NCI-H2196 treated with DMSO at 0.1 percent for 48 hours (cell line): Measurements from ENCODE around the gene C10orf53.

Source experiments
- DNase-seq: peaks from one replicate; lab custom pipeline; 2025; ENCODE audit not compliant: unreplicated experiment; lab: John Stamatoyannopoulos, UW

Gene C10orf53, protein sequence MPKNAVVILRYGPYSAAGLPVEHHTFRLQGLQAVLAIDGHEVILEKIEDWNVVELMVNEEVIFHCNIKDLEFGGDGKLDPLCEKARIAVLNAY

DNA sequence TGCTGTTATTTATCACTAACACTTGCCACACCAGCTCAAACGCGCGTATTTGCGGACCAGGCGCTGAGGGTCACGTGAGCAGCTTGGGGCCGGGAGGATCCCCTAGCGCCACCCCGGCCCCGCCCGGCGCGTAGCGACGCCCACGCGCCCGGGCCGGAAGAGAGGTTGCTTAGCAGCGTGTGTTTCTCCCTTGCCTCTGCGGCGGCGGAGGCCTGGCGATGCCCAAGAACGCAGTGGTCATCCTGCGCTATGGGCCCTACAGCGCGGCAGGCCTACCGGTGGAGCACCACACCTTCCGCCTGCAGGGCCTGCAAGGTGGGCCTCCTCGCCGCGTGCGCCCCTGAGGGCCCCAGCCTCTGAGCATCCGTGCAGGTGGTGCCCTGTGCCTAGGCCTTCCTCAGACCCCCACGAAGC lies at the start of gene C10orf53:
Gene C10orf53 (plus strand): TSS at position 172 of the 414 bp plus-strand sequence. CDS start 47 bp downstream, at position 219.
- DNase-seq, result no peak

- no peak for DNase-seq
Observed at GRCh38 chr10:49631975-49632374, 47.5 kb upstream of the C10orf53 start.

GRCh38 chr10:49632406-49633317 lies 46.8 kb upstream of the C10orf53 start:
- DNase-seq, result no peak

- no peak for DNase-seq
Observed at GRCh38 chr10:49633327-49634068, 46.0 kb upstream of the C10orf53 start.

GRCh38 chr10:49634069-49634660 lies 45.3 kb upstream of the C10orf53 start:
- DNase-seq, result no peak

- no peak for DNase-seq
Observed at GRCh38 chr10:49642311-49642710, 37.1 kb upstream of the C10orf53 start.

DNA sequence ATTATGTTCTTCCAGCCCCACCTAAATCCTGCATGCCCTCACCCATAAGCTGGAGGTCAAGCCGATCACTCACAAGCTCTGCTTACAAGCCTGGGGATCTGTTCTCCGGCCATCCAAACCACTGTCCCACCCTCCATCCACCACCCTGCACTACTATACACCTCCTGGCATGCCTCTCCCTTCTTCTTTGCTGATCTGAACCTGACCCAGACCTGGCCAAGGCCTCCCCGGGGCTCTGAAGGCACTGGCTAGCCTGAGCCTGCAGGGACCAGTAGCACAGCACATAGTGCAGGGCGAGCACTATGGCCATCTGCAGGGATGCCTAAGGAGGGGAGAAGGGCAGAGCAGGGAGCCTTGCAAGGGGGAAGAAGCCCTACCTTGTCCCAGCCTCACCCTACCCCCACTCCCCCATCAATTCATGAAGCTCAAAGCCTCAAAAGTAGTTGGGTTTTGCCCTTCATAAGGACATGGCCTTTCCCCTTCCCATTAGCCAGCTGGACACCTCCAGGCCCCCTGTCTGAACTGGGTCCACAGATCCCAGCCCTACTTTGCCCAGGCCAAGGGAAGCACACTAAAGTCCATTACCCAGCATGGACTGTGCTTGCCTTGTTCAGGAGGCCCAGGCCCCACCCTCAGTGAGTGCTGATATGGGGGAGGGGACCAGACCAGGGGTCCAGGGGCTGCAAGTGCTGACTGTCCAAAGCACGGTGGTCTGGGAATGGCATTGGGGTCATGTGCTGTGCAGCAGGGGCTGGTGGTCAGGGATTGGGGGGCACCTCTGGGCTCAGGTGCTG lies 36.0 kb upstream of the C10orf53 start:
- no peak for DNase-seq

DNA sequence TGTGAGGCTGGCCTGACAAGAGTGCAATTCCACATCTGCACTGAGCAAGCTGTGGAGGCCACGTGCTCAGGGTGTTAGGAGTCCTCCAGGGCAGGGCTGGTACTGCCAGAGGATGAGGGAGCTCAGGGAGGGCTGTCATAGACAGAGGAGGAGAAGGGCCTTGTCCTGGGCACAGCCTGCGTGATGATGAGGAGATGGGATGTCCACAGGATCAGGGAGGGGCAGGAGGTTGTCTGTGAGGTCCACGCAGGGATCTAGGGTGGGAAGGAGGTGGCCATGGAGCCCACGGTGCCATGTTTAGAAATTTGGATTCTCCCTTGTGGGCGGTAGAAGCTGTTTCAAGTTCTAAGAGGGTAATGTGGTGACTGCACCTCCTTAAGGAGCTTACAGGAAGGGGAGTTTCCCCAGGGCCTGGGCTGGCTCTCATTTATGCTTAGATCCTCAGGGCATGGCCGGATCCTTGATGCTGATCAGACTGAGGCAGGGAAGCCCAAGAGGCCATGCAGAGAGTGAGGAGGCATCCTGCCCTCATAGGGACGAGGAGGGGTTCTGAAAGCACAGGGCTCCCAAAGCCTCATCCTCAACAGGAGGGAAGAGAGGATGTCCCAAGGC lies 35.3 kb upstream of the C10orf53 start:
- no peak for DNase-seq

- DNase-seq, result no peak
Observed at GRCh38 chr10:49645417-49645816, 34.0 kb upstream of the C10orf53 start.

GRCh38 chr10:49645871-49646870 lies 33.3 kb upstream of the C10orf53 start:
- DNase-seq, result no peak

- DNase-seq, result no peak
Observed at GRCh38 chr10:49647554-49647953, 31.9 kb upstream of the C10orf53 start.

DNA sequence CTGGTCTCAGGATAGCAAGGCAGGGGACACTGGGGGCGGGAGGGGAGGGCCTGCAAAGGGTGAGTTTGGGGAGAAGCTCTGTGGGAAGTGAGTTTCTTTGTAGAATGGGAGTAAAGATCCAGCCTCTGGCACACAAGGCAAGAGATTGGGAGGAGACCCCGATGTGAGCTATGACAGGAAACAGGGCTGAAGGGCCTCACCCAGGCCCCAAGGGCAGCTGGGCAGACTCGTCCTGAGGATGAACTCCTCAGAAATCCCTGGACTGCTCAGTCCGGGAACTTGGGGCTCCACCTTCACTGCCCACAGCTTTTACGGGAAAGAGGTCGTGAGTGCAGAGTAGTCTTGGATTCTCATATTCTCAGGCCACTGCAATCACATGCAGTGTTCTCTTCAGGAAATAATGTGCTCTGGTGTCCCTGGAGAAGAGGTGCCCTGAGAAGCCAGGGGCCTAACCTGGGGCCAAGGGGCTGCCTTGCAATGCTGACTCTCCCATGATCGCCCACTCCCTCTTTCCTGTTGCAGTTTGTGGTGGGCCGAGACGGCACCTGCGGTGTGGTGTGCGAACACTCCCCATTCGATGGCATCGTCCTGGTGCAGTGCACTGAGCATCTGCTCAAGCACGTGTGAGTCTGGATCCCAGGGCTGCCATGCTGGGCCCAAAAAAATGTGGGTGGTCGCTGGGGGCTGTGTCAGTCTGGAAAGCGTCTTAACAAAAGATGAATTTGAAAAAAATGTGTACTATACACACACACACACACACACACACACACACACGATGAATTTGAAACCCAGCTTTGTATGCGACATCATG lies 31.3 kb upstream of the C10orf53 start:
- no peak for DNase-seq

- no peak for DNase-seq
Observed at GRCh38 chr10:49649294-49649693, 30.2 kb upstream of the C10orf53 start.

- no peak for DNase-seq
Observed at GRCh38 chr10:49649936-49650723, 29.3 kb upstream of the C10orf53 start.

DNA sequence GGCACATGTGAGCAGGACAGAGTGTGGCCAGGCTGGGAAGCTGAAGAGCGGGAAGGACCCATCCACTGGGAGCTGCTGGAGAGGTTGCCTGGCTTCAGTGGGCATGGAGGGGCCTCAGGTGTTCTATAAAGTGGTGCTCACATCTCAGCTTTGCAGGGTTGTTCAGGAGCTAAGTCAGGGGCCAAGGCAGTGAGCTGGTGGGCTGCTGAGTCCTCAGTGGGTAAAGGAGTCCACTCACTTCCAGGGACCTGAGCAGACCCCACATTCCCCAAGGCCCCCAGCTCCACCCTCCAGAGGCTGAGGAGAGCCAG lies 28.8 kb upstream of the C10orf53 start:
- DNase-seq, result no peak

DNA sequence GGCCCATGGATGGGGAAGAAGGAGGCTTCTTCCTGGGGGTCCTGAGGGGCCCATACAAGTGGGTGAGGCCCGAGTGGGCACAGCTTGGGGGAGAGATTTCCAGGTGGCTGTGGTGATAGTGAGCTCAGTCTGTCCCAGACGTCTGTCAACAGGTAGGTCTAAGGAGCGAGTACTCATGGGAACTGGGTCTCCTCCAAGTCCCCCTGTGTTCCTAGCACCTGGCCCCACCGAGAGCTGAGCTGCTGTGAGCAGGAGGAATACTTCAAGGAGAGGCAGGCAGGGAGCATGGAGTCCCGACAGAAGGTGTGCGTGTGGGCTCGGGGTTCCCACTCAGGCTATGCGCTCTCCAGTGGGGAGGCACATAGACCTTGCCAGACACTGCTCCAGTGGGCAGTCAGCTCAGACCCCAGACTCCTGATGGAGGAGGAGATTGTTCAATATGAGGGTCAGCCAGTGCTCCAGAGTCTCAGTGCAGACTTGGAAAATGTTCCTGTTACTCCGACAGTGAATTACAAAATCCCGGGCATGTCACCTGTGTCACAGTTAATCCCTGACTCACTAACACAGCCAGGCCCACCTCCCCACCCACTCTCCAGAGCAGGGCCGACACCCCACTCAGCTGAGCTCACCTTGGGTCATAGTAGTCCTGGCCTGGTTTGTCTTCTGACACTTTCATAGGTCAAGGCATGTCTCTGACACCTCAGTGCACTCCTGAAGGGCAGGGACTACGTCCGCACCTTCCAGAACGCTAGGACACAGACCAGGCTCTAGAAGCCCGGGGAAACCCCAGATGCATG lies 28.2 kb upstream of the C10orf53 start:
- no peak for DNase-seq

DNA sequence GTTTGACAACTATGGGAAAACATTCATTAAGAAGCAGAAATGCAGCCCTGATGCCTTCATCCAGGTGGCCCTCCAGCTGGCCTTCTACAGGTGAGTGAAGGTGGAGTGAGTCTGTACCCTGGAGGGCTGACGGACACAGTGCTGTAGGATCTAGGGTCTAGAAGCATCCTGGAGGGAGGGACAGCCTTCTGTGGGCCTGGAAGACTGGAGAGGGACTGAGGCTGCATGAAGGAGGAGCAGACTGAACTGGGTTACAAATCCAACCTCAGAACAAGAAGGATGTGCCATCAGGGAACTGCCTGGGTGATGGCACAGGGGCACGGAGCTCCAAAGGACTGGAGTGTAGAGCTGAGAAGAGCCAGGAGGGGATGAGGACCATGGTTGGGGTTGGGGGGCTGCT lies 27.5 kb upstream of the C10orf53 start:
- DNase-seq, result no peak
